ENCODE data around the gene DDX39B.
"Not testable (repeated sequence)": the region's sequence is repeated elsewhere in the genome, so short reads cannot be mapped to it uniquely, and the experiment has no call there.

DDX39B gene

GRCh38 chr6:31529329-31530150, 12.3 kb downstream of the DDX39B start:
- DNase-seq (ENCODE audit: low read depth in 3 of 3), result no peak

GRCh38 chr6:31528821-31529328, 12.9 kb downstream of the DDX39B start, which contains the start of gene MCCD1:
Gene MCCD1, plus strand, starts transcription at chr6:31528962. Its CDS starts 53 bp downstream, at chr6:31529015.
- no peak for DNase-seq (ENCODE audit: low read depth in 3 of 3)

- DNase-seq (ENCODE audit: low read depth in 3 of 3), result no peak
These were observed 13.5 kb downstream of the DDX39B start for GRCh38 chr6:31528307-31528777.

- no peak for DNase-seq (ENCODE audit: low read depth in 3 of 3)
These were observed 15.7 kb downstream of the DDX39B start for GRCh38 chr6:31525932-31526591.

DNA sequence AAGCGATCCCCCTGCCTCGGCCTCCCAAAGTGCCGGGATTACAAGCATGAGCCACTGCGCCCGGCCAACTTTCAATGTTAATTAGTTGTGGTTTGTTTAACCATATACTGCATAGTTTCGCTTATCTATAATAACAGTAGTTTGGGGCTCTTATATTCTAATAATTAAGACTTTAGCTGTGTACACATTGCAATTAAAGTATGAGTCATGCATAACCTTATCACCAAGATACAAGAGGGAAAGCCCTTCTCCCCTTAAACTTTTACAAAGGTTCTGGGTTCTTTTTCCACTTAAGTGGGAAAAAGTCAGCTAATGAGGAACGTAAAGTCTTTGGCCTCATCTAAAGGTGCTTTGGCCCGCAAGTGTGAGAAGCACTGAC, 16.3 kb downstream of the DDX39B start:
- DNase-seq (ENCODE audit: low read depth in 3 of 3), result no peak

GRCh38 chr6:31521835-31522234, 20.0 kb downstream of the DDX39B start:
- DNase-seq (ENCODE audit: low read depth in 3 of 3), result no peak

DNA sequence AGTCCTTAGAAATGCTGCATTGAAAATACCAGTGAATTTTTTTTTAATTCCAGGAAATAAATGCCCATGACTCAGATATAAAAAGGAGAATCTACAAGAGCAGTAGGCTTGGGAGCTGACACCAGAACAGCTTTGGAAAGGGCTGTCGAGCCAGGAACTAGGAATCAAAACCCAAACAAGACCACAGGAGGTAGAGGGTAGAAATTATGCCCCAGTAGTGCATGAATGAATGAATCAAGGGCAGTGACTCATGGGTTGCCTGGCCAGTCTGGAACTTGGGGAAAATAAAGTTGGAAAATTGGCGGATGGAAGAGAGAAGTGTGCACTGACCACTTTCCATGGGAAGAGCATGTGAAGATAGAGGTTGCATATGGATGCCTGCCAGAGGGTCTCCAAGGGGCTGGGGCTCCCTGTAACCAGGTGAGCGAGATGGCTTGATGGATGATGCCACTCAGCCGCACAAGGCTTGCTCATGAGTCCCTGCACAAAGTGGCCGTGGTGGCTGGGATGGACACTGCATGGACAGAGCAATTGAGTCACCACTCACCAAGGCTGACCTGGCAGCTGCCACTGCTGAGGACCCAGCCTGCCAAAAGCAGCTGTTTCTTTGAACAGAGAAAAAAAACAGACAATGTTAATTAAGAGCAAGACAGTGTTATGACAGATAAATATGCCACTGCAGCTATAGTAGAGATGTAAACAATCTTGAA, 28.2 kb downstream of the DDX39B start:
- DNase-seq (ENCODE audit: low read depth in 3 of 3), result no peak

- DNase-seq (ENCODE audit: low read depth in 3 of 3), result no peak
These were observed 31.8 kb downstream of the DDX39B start for GRCh38 chr6:31510007-31510406.

- not testable (repeated sequence) for DNase-seq (ENCODE audit: low read depth in 3 of 3)
These were observed 32.8 kb downstream of the DDX39B start for GRCh38 chr6:31509036-31509435.

DNA sequence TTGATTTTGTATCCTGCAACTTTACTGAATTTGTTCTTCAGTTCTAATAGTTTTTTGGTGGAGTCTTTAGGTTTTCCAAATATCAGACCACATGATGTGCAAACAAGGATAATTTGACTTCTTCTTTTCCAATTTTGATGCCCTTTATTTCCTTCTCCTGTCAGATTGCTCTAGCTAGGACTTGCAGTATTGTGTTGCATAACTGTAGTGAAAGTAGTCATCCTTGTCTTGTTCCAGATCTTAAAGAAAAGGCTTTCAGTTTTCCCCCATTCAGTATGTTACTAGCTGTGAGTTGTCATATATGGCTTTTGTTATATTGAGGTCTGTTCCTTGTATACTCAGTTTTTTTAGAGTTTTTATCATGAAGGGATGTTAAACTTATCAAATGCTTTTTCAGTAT, 39.2 kb downstream of the DDX39B start:
- no peak for DNase-seq (ENCODE audit: low read depth in 3 of 3)

DNA sequence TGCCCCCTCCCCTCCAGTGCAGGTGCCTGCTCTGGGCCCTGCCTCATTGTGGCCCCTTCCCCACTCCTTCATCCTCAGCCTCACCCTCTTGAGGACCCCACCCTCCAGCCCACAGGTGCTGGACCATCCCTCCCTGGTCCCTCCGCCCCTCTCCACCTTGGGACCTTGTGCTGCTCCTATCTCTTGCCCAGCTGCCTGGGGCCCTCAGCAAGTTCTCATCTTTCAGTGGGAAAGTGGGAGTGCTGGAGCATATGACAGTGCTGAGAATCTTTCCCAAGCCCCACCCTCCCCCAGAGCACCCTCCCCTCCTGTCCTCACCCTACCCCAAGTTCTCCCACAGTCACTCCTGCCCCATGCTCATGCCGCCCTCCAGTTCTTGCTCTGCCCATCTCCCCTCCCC, 42.2 kb downstream of the DDX39B start:
- DNase-seq (ENCODE audit: low read depth in 3 of 3), result not testable (repeated sequence)

GRCh38 chr6:31498748-31499147, 43.1 kb downstream of the DDX39B start:
- no peak for DNase-seq (ENCODE audit: low read depth in 3 of 3)

DNA sequence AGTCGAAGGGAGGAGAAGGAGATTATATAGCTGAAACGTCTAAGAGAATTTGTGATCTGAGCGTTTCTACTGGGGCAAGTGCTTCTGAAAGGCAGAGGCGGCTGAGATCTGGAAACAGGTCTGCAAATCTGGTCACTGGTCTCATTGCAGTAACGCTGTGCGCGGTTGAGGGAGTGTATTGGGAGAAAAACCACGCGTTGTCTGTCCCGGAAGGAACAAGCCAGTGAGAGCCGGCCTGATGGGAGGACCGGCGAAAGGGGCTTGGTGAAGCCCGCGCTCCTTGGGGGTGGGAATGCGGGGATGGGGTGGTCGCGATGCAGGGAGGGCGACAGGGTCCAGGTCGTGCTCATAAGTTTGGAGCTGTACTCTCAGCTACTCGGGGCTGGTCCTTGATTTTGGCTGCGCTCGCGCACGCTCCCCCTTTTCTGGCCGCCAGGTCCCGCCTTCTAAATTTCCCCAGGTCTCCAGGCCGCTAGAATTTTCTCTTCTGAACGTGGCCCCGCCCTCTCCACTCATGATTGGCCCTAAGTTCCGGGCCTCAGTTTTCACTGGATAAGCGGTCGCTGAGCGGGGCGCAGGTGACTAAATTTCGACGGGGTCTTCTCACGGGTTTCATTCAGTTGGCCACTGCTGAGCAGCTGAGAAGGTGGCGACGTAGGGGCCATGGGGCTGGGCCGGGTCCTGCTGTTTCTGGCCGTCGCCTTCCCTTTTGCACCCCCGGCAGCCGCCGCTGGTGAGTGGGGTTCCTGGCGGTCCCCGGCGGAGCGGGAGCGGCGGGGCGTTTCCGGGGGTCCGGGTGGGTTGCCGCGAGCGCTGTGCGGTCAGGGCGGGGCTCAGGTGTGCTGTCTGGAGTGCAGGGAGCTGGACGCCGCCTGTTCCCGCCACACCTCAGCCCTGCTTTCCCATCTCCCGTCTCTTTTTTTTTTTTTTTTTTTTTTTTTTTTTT, 44.0 kb downstream of the DDX39B start, which contains the start of gene MICB:
TSS of gene MICB (plus strand) at position 615 of the 946 bp plus-strand sequence. CDS start at position 664, 49 bp downstream.
- peak; percentile 72 to 88 (median 84) for DNase-seq (ENCODE audit: low read depth in 3 of 3)

DNA sequence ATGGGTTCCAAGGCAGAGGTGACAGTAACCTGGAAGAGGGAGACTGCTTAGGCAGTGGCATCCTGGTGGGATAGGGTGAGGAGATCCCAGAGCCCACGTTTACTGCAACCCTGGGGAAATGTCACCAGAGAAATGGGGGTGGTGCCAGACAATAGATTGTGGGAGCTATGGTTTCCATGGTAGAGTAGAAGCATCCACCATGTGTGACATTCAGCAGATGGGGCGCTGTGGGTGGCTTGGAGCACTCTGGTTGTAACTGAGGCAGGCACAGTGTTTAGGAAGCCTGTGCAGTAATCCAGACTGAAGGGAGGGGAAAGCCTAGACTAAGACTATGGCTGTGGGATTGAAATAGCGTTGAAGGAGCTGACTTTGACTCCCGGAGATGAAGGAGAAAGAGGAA, 45.0 kb downstream of the DDX39B start:
- DNase-seq (ENCODE audit: low read depth in 3 of 3), result not testable (repeated sequence)

GRCh38 chr6:31495580-31495979, 46.2 kb downstream of the DDX39B start:
- DNase-seq (ENCODE audit: low read depth in 3 of 3), result no peak

DNA sequence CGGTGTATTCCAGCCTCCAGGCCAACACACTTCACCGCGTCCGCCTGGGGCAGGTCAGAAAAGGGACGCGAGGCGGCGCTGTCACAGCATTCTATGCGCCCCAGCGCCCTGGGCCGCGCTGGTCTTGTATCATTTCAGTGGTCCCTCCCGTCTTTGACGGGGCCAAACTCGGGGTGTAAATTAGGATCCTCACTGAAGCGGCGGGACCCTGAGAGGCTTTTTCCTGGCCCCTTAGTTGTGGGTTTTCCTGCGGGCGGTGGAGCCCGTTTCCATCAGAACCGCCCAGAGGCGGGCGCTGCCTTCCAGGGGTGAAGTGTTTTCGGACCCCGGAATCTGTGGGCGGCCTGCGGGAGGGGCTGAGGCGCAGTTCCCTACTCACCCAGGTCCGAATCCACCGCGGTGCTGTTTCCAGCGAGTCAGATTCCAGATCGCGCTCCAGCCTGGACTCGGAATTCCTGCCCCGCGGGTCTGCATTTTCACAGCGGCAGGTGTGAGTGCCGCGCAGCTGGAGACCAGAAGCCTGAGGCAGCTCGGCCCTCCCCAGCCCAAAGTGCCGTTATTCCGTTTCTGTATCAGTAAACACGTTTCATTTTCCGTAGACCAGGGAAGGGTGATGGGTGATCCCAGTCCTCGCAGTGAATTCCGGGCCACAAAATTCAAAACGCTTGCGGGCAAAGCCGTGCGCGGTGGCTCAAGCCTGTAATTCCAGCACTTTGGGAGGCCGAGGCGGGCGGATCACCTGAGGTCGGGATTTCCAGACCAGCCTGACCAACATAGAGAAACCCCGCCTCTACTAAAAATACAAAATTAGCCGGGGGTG, 47.7 kb downstream of the DDX39B start:
- DNase-seq (ENCODE audit: low read depth in 3 of 3), result peak; percentile 57 to 79 (median 64)

DNA sequence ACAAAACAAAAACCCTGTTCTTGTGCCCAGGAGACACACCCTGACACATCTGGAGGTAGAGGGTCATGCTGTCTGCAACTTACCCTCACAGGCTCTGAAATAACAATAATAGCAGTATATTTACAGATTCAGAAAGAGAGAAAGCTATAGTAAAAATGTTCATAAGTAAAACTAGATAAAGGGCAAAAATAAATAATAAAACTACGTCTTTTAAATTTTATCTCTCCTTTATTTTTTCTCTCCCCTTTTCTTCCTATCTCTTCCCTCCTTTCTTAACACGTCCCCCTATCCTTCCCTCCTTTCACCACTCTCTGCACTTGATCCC, 48.3 kb downstream of the DDX39B start:
- not testable (repeated sequence) for DNase-seq (ENCODE audit: low read depth in 3 of 3)

DNA sequence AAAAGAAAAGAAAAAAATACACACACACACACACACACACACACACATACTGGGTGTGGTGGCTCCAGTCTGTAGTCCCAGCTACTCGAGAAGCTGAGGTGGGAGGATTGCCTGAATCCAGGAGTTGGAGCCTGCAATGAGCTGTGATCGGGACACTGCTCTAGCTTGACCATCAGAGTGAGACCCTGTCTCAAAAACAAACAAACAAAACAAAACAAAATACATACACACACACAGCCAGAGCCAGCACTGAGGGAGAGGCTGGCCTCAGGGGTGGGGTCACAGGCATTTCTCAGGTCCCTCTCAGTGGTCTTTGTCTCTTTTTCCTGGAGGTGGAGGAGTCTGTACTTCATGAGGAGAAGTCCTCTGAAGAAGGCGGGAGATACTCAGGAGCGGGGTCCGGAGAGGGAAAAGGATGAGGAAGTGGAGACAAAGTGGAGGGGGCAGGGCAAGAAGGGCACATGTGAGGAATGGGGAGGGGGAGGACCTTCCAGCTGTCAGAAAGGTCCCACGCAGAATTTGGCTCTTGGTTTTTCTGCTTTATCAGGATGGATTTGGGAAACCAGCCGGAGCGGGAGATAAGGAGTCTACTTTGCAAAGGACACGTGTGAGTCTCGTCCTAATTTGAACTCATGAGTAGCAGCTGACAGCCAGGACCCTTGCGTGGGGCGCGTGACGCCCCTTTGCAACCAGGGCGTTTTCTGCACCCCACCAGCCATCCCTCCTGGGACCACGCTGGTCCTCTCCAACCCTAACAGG, 51.5 kb downstream of the DDX39B start:
- DNase-seq (ENCODE audit: low read depth in 3 of 3), result no peak

DNA sequence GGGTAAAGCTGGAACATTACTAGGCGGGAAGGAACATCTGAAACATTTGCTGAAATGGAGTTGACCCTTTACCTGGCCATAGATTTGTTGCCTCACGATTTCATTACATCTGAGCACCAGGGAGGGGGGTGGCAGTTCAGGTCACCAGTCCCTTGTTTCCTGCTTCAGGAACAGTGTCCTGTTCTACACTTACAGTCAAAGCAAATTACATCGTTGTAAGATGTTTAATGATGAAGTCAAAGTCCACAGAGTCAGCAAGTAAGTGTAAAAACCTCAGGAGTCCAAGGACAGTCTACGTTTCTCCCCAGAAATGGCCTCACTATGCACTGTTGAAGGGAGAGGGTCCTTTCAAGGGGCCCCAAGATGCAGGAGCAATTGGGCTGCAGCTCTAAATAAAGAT, 52.7 kb downstream of the DDX39B start:
- no peak for DNase-seq (ENCODE audit: low read depth in 3 of 3)
